Stimulated activated naive B cell treated with anti-CD40 and anti-IgM and Interleukin-4, amounts not matched to agents 10 μg/mL and 1 μg/mL and 100 μg/mL, for 72 hours (primary cell): Measurements from ENCODE around the gene ACAA2.
"Not testable (repeated sequence)": the region's sequence is repeated elsewhere in the genome, so short reads cannot be mapped to it uniquely, and the experiment has no call there.

Experiments used
- ATAC-seq, 2 donors: fragments of 150-1000 bp; cut with Tn5 transposase; replicated peaks; 2 replicates each; pipeline ENCODE4 v1.10.0; 2021; ENCODE audit warnings: moderate library complexity in 1 of 2
- DNase-seq: peaks from one replicate; pipeline ENCODE4 v3.0.0; 2021
- H3K27ac Mint-ChIP-seq: one replicate; pipeline ENCODE4 v1.8.0; 2022; ENCODE audit warnings: mild to moderate bottlenecking, mixed read lengths
- H3K27me3 Mint-ChIP-seq, 2 donors: one replicate each; pipeline ENCODE4 v1.8.0; 2022; ENCODE audit warnings: mixed read lengths in 2 of 2
- H3K36me3 Mint-ChIP-seq, 2 donors: one replicate each; pipeline ENCODE4 v1.8.0; 2022; ENCODE audit warnings: mixed read lengths in 2 of 2, mild to moderate bottlenecking in 1 of 2
- H3K4me1 Mint-ChIP-seq, 2 donors: one replicate each; pipeline ENCODE4 v1.8.0; 2022; ENCODE audit warnings: mixed read lengths in 2 of 2, mild to moderate bottlenecking in 1 of 2
- H3K4me3 Mint-ChIP-seq, 2 donors: one replicate each; pipeline ENCODE4 v1.8.0; 2022; ENCODE audit warnings: mild to moderate bottlenecking in 2 of 2, mixed read lengths in 2 of 2, moderate library complexity in 1 of 2
- H3K9me3 Mint-ChIP-seq, 2 donors: one replicate each; pipeline ENCODE4 v1.8.0; 2022; ENCODE audit warnings: mixed read lengths in 2 of 2, mild to moderate bottlenecking in 1 of 2

ACAA2 gene

GRCh38 chr18:49837889-49838288 lies 24.6 kb upstream of the ACAA2 start:
- Mint-ChIP-seq H3K27me3 (peaks cover 0 to 5% of the 10 kb centered on the region in 2 donors), H3K4me3 (no peak overlapping the region), H3K36me3 (no peaks in the 10 kb centered on the region), H3K4me1 (peaks cover 0 to 2% of the 10 kb centered on the region in 2 donors), H3K9me3 (no peaks in the 10 kb centered on the region), H3K27ac (no peak overlapping the region)
- ATAC-seq (no peak), DNase-seq (no peak)

GRCh38 chr18:49837316-49837835 lies 24.0 kb upstream of the ACAA2 start:
- not testable (repeated sequence) for H3K27me3 Mint-ChIP-seq, H3K9me3 Mint-ChIP-seq, ATAC-seq, DNase-seq, H3K36me3 Mint-ChIP-seq, H3K4me1 Mint-ChIP-seq, H3K27ac Mint-ChIP-seq, H3K4me3 Mint-ChIP-seq

DNA sequence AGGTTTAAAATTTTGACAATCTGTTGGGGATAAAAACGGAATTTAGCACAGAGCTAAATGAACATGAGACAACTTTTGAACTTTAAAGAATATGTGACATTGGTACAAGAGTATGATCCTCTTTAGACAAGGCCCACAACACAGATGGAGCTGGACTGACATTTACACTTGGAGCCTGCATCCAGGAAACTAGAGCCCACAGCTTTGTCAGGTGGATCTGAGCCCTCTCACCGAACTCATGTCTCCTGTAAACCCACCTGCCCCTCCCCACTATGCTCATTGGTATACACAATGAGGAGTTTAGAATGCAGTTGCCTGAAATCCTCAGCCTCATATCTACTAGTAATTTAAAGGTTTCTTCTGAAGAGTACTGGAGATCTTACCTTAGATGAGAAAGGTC lies 22.1 kb upstream of the ACAA2 start:
- Mint-ChIP-seq H3K36me3 (no peaks in the 10 kb centered on the region), H3K9me3 (peaks cover 0 to 4% of the 10 kb centered on the region in 2 donors), H3K4me1 (peaks cover 0 to 2% of the 10 kb centered on the region in 2 donors), H3K27me3 (peaks cover 0 to 5% of the 10 kb centered on the region in 2 donors), H3K4me3 (no peak overlapping the region), H3K27ac (no peak overlapping the region)
- DNase-seq (no peak), ATAC-seq (no peak)

GRCh38 chr18:49834258-49834657 lies 20.9 kb upstream of the ACAA2 start:
- ATAC-seq (no peak), DNase-seq (no peak)
- Mint-ChIP-seq H3K9me3 (peaks cover 7 to 8% of the 10 kb centered on the region in 2 donors), H3K4me1 (peaks cover 0 to 2% of the 10 kb centered on the region in 2 donors), H3K36me3 (no peaks in the 10 kb centered on the region), H3K27me3 (peaks cover 0 to 5% of the 10 kb centered on the region in 2 donors), H3K4me3 (no peak overlapping the region), H3K27ac (no peak overlapping the region)

DNA sequence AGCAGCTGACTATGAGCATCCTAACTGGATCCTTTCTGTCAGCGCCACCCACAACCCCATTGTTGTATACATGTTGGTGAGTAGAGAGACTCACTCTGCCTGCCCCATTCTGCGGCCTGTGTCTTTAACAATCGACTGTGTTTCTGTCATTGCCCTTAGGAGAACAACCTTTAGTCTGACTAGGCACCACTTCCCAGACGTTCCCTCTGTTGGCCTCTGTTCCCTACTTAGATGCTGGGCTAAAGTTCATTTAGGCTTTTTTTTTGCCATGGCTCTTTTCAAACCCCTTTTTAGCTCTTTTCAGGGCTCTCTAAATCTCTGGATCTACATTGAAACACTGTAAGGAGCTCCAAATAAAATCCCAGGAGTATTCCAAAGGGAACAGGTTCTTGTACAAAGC lies 20.5 kb upstream of the ACAA2 start:
- Mint-ChIP-seq H3K4me3 (no peak overlapping the region), H3K9me3 (peaks cover 7 to 9% of the 10 kb centered on the region in 2 donors), H3K27ac (no peak overlapping the region), H3K4me1 (peaks cover 0 to 2% of the 10 kb centered on the region in 2 donors), H3K27me3 (peaks cover 2 to 5% of the 10 kb centered on the region in 2 donors), H3K36me3 (no peaks in the 10 kb centered on the region)
- no peak for DNase-seq
- no peak for ATAC-seq

DNA sequence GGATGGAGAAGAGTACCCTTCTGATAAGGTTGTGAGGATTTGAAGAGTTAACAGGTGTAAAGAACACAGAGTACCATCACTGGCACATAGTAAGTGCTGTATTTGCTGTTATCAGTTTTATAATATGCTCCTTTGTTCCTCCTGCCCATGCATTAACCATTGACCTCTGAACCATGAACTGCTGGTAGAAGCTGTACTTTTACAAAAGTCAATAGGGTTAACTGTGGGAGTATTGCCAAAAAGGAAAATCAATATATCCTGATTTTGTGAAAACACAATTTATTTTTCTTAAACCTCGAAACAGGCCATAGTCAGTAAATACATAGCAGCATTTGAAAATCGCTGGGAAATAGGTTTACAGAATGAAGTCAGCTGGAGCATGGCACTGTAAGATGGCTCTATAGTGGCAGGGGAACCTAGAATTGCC lies 18.9 kb upstream of the ACAA2 start:
- peaks cover 7 to 9% of the 10 kb centered on the region in 2 donors for H3K36me3 Mint-ChIP-seq
- no peak for ATAC-seq

DNA sequence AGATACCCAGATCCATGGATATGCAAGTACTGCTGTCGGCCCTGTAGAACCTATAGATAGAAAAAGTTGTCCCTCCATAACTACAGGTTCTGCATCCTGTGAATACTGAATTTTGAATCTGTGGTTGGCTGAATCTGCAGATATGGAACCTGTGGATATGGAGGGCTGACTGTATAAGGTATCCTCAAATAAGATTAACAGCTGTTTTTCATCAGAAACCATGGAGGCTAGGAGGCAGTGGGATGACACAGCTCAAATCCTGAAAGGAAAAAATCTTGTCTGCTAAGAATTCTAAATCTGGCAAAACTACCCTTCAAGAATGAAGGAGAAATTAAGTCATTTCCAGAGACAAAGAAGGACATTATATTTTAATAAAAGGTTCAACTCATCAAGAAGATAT lies 14.7 kb upstream of the ACAA2 start:
- ATAC-seq (no peak), DNase-seq (no peak)
- Mint-ChIP-seq H3K4me1 (no peaks in the 10 kb centered on the region), H3K27me3 (peaks cover 13 to 24% of the 10 kb centered on the region in 2 donors), H3K4me3 (no peak overlapping the region), H3K27ac (no peak overlapping the region), H3K9me3 (peaks cover 16 to 27% of the 10 kb centered on the region in 2 donors), H3K36me3 (peaks cover 14% of the 10 kb centered on the region in 2 donors)

More for the DNA sequence above, 18.9 kb upstream of the ACAA2 start:
- DNase-seq: no peak
- H3K27me3 Mint-ChIP-seq: peaks cover 13 to 17% of the 10 kb centered on the region in 2 donors
- no peak overlapping the region for H3K27ac Mint-ChIP-seq
- peaks cover 0 to 2% of the 10 kb centered on the region in 2 donors for H3K4me1 Mint-ChIP-seq
- no peak overlapping the region for H3K4me3 Mint-ChIP-seq
- peaks cover 13 to 17% of the 10 kb centered on the region in 2 donors for H3K9me3 Mint-ChIP-seq

DNA sequence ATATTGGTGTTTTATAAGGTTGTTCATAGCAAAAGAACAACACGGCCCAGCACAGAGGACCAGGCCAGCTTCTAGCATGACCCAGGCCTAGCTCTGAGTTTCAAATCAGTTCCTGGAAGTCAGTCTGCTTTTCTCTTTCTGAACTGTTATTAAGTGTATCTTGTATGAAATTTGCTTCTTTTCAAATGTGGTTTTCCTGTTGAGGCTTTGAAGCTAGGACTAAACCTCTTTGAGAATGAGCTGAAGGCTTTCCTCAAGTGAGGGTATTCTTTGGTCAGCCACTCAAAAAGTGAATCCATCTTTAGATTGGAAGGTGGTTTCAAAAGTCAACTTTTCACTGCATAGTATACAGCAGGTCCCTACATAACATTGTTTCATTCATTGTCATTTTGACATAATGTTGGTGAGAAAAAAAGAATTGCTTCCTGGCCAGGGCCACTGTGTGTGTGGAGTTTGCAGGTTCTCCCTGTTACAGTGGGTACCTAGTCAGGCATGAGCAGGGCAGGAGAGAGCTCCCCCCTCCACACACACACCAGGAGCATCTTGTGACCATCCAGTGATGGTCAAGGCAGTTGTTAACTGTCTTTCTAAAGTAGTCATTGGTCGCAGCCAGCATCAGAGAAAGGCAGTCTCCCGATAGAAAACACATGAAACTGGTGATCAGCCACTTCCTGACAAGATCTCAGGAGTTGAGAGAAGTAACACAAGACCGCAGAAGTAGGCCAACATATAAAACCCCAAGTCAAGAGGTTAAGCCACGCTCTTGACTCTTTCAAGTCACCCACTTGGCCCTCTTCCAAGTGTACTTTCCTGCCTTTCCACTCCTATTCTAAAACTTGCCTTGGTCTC lies 6.7 kb upstream of the ACAA2 start:
- Mint-ChIP-seq H3K27ac (no peak overlapping the region), H3K4me3 (no peak overlapping the region)
- ATAC-seq: no peak

GRCh38 chr18:49819071-49819662 lies 5.8 kb upstream of the ACAA2 start:
- no peak for DNase-seq
- Mint-ChIP-seq H3K4me1 (peaks cover 5 to 13% of the 10 kb centered on the region in 2 donors), H3K27ac (no peak overlapping the region), H3K36me3 (peaks cover 3 to 19% of the 10 kb centered on the region in 2 donors), H3K27me3 (no peaks in the 10 kb centered on the region), H3K9me3 (no peaks in the 10 kb centered on the region), H3K4me3 (no peak overlapping the region)
- ATAC-seq: no peak

More for the DNA sequence above, 6.7 kb upstream of the ACAA2 start:
- Mint-ChIP-seq H3K4me1 (peaks cover 2 to 5% of the 10 kb centered on the region in 2 donors), H3K9me3 (peaks cover 0 to 3% of the 10 kb centered on the region in 2 donors), H3K27me3 (peaks cover 0 to 5% of the 10 kb centered on the region in 2 donors), H3K36me3 (peaks cover 6 to 24% of the 10 kb centered on the region in 2 donors)
- no peak for DNase-seq

GRCh38 chr18:49817947-49818346 lies 4.6 kb upstream of the ACAA2 start:
- Mint-ChIP-seq H3K27ac (no peak overlapping the region), H3K36me3 (peaks cover 3 to 19% of the 10 kb centered on the region in 2 donors), H3K4me3 (no peak overlapping the region), H3K4me1 (peaks cover 5 to 17% of the 10 kb centered on the region in 2 donors), H3K9me3 (no peaks in the 10 kb centered on the region), H3K27me3 (no peaks in the 10 kb centered on the region)
- ATAC-seq: no peak
- no peak for DNase-seq

- ATAC-seq (no peak), DNase-seq (no peak)
- H3K27ac Mint-ChIP-seq: no peak overlapping the region
- peaks cover 3 to 15% of the 10 kb centered on the region in 2 donors for H3K36me3 Mint-ChIP-seq
- no peaks in the 10 kb centered on the region for H3K9me3 Mint-ChIP-seq
- H3K4me3 Mint-ChIP-seq: no peak overlapping the region
- H3K4me1 Mint-ChIP-seq: peaks cover 11 to 35% of the 10 kb centered on the region in 2 donors
- H3K27me3 Mint-ChIP-seq: no peaks in the 10 kb centered on the region
Measured at GRCh38 chr18:49815927-49816326, 2.6 kb upstream of the ACAA2 start.

GRCh38 chr18:49814147-49814499 lies 790 bp upstream of the ACAA2 start:
- DNase-seq (no peak), ATAC-seq (peak; percentile 42 to 53)
- peaks cover 11 to 35% of the 10 kb centered on the region in 2 donors for H3K4me1 Mint-ChIP-seq
- H3K9me3 Mint-ChIP-seq: peaks cover 4 to 7% of the 10 kb centered on the region in 2 donors
- peak overlapping the region; percentile 95 to 100 for H3K4me3 Mint-ChIP-seq
- H3K27ac Mint-ChIP-seq: peak overlapping the region; percentile 95
- H3K27me3 Mint-ChIP-seq: no peaks in the 10 kb centered on the region
- H3K36me3 Mint-ChIP-seq: peaks cover 12 to 22% of the 10 kb centered on the region in 2 donors

DNA sequence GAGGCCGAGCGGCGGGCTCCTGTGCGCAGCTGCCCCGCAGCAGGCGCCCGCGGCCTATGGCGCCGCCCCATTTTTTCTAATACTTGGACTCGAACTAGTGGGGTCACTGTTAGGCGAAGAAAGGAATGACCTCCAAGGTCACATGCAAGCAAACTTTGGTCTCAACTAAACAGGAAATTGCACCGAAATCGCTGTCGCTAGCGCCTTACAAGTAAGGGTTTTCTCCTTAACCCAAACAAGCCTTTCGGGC lies 339 bp downstream of the ACAA2 start:
- peak; percentile 19 to 25 for ATAC-seq
- Mint-ChIP-seq H3K36me3 (peaks cover 19 to 26% of the 10 kb centered on the region in 2 donors), H3K27me3 (no peaks in the 10 kb centered on the region), H3K27ac (peak overlapping the region; percentile 95), H3K4me1 (peaks cover 12 to 35% of the 10 kb centered on the region in 2 donors), H3K9me3 (peaks cover 11 to 12% of the 10 kb centered on the region in 2 donors), H3K4me3 (peak overlapping the region; percentile 95 to 100)
- DNase-seq: peak; percentile 19

DNA sequence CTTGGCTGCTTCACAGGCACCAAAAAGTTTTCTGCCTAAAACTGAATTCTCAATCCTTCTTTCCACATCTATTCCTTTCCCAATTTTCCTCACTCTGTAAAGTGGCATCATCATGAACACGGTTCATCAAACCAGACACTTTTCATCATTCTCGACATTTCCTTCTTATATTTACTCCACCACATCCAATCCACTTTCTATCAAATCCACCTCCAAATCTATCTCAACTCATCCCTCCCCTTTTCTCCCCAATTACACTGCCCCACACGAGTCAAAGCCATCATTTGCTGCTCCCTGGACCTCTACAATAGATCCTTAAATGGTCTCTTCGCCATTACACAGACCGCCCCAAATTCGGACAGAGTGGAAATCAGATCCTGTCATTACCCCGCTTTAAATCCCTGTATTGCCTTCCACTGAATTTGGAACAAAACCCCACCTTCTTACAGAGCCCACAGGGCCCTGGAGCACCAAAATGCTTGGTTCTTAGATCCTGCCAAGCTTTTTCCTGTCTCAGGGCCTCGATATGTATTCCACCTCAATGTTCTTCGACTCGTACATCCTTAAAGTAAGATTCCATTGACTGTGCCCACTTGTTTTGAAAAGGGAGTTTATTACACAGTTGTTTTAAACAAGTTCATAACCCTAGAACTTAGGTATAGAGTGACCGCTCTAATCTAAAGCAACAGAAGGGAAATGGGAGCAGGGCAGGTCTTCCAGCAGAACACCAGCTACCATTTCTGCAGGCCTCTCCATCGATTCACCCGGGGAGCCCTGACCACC lies 856 bp downstream of the ACAA2 start:
- peaks cover 11 to 12% of the 10 kb centered on the region in 2 donors for H3K9me3 Mint-ChIP-seq
- ATAC-seq (no peak), DNase-seq (no peak)
- peaks cover 12 to 35% of the 10 kb centered on the region in 2 donors for H3K4me1 Mint-ChIP-seq
- H3K27ac Mint-ChIP-seq: peak overlapping the region; percentile 95
- peaks cover 18 to 21% of the 10 kb centered on the region in 2 donors for H3K36me3 Mint-ChIP-seq
- H3K27me3 Mint-ChIP-seq: no peaks in the 10 kb centered on the region
- peak overlapping the region; percentile 95 to 100 for H3K4me3 Mint-ChIP-seq
